OCI-LY3 (cell line): ENCODE data around the gene IFT122.

Experiments
- EZH2phosphoT487 ChIP-seq: fragments of 200-600 bp; shearing (Covaris generic); IDR thresholded peaks from 2 replicates; pipeline ENCODE4 v1.6.1; 2018; ENCODE audit warnings: antibody characterized with exemption, mixed run types, low read depth
- TF ChIP-seq, protein P1 (sequence below): fragments of 200-600, 300-600 bp; sonication (generic); IDR thresholded peaks from 2 replicates; pipeline ENCODE4 v1.5.1; 2014; ENCODE audit warnings: antibody characterized with exemption, low read length, low read depth

DNA sequence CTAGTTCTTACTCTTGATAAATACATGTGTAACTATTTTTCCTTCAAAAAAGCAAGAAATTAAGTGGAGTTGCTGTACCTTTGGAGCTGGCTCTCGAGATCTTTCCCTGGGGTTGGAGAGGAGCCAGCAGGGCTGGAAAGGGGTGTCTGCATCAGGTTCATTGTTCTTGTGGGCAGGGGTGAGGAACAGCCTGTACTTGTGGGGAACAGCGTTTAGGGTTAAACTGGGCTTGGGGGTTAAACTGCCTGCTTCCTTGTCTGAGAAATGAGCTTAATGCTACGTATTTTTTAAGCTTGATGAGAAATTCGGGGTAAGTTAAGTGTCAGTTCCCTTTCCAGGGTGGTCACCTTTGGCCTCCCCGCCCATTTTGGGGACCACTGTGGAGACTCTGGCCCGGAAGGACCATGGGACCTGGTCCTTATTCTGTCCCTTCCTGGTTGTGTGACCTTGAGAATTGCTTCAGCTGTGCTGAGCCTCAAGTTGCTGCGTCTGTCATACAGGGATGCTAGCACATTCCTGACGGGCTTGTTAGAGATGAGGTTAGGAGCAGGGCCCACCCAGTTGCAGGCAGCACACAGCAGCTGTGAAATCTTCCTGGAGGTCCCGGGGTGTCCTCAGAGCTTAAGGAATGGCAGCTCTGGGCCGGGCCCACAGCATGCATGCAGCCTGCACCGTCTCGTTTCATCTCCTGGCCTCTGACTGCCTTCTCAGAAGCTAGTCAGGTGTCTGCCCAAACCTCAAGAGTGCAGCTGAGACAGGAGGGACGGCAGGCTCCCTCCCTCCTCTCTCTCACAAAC, 114.5 kb downstream of the IFT122 start:
- TF ChIP-seq, protein P1, sequence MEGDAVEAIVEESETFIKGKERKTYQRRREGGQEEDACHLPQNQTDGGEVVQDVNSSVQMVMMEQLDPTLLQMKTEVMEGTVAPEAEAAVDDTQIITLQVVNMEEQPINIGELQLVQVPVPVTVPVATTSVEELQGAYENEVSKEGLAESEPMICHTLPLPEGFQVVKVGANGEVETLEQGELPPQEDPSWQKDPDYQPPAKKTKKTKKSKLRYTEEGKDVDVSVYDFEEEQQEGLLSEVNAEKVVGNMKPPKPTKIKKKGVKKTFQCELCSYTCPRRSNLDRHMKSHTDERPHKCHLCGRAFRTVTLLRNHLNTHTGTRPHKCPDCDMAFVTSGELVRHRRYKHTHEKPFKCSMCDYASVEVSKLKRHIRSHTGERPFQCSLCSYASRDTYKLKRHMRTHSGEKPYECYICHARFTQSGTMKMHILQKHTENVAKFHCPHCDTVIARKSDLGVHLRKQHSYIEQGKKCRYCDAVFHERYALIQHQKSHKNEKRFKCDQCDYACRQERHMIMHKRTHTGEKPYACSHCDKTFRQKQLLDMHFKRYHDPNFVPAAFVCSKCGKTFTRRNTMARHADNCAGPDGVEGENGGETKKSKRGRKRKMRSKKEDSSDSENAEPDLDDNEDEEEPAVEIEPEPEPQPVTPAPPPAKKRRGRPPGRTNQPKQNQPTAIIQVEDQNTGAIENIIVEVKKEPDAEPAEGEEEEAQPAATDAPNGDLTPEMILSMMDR = no peak
- TF ChIP-seq EZH2phosphoT487 = no peak
